Fibroblast of mammary gland (primary cell): ENCODE measurements around the gene RAP2B.

Experiments used
- DNase-seq: peaks from one replicate; pipeline ENCODE4 v3.0.0-alpha.2; 2010; ENCODE audit warnings: low read depth
- H3K4me3 ChIP-seq: 2 replicates; pipeline ENCODE4 v1.5.1; 2011; ENCODE audit warnings: low read depth, mild to moderate bottlenecking, low read length, moderate library complexity; ENCODE audit not compliant: control insufficient read depth
- TF ChIP-seq, protein P1 (sequence below): conservative IDR thresholded peaks from 2 replicates; pipeline ENCODE4 v1.5.1; 2011; ENCODE audit warnings: low read depth, low read length, inconsistent platforms; ENCODE audit not compliant: control insufficient read depth, insufficient read depth

Gene RAP2B

DNA sequence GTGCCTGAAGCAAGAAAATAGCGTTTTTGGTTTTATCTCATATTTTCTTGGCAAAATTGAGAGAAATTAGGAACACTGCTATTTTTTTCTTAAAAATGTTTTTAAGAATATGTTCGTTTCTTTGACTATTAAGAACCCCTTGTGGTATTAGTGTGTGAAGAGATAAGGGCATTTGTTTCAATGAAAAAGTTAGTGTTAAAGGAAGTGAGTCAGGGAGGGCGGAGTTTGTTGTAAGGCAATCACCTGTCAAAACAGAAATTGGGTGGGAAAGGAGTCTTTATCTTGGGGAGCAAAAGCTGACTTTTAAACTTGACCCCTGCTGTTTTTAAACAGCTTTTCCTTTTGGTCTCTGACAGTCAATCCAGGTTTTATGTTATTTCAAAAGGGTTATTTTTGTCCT, 4.2 kb downstream of the RAP2B start:
- DNase-seq: no peak
- no peak overlapping the region for H3K4me3 ChIP-seq
- TF ChIP-seq, protein P1, sequence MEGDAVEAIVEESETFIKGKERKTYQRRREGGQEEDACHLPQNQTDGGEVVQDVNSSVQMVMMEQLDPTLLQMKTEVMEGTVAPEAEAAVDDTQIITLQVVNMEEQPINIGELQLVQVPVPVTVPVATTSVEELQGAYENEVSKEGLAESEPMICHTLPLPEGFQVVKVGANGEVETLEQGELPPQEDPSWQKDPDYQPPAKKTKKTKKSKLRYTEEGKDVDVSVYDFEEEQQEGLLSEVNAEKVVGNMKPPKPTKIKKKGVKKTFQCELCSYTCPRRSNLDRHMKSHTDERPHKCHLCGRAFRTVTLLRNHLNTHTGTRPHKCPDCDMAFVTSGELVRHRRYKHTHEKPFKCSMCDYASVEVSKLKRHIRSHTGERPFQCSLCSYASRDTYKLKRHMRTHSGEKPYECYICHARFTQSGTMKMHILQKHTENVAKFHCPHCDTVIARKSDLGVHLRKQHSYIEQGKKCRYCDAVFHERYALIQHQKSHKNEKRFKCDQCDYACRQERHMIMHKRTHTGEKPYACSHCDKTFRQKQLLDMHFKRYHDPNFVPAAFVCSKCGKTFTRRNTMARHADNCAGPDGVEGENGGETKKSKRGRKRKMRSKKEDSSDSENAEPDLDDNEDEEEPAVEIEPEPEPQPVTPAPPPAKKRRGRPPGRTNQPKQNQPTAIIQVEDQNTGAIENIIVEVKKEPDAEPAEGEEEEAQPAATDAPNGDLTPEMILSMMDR: no peak

DNA sequence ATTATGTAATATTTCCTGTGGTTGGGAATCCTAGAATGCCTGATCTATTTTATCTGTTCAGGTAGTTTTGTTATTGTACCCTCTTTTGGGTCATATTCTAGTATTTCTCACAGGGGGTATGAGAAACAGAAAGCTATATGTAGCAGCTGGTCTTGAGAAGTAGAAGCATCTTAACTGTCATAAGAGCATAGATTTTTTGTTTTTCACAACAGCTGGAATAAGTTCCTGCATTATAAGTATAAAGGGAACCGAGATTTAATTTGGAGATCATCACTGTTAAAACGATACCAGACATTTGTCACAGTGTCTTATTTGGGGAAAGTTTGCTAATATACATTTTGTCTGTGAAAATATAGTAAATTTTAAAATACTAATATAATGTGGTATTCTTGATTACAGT, 4.8 kb downstream of the RAP2B start:
- H3K4me3 ChIP-seq: no peak overlapping the region
- TF ChIP-seq, protein P1: no peak
- no peak for DNase-seq

DNA sequence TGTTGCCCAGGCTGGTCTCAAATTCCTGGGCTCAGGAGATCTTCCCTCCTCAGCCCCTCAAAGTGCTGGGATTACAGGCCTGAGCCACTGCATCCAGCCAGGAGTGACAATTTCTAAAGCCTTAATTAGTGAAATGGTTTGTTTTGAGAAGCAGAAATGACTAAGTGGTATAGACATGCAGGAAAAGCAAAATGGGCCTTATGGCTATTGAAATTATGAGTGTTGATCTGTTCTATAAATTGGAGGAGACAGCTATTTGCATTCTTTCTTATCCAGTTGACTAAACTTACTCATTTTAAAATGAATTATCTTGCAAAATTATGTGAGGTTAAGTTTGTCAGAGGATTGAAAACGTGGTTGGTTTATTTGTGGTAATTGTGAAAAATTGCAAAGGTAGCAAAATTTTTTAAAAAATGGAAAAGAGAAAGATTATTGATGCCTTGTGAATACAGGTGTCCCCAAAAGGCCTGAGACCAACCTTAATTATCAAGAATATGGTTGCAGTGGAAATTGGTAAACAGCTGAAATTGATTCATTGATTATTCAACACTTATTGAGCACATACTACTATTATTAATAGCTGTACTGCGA, 7.9 kb downstream of the RAP2B start:
- TF ChIP-seq, protein P1: no peak
- DNase-seq: no peak
- H3K4me3 ChIP-seq: no peak overlapping the region

DNA sequence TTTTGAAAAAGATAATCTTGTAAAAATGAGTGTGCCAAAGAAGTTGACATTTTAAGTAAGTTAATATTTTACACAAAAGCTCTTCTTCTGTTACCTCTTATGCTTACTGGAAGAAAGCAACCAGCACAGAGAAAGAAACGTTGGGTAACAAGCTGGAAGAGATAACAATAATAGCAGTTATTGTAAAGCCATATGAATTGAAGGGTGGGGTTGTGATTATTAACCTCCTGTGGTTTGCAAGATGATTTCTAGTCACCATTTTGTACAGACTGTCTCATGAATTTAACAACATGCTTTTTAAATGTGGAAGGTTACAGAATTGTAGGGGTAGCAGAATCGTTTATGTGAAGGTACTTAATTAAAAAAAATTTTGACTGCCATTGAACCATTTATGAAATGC, 9.2 kb downstream of the RAP2B start:
- no peak overlapping the region for H3K4me3 ChIP-seq
- TF ChIP-seq, protein P1: no peak
- DNase-seq: no peak

DNA sequence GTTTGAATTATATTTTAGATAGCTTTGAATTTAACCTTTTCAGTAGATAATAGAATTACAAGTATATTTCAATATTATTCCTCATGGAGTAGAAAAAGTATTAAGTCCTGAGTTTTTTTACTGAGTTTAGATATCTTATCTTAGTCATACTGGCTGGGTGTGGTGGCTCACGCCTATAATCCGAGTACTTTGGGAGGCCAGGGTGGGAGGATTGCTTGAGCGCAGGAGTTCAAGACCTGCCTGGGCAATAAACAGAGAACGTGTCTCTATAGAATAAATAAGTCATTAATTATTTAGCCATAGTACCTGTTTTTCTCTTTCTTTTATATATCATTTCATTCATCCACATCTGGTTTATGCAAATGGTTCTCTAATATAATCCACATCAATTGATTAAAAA, 9.9 kb downstream of the RAP2B start:
- no peak overlapping the region for H3K4me3 ChIP-seq
- DNase-seq: no peak
- TF ChIP-seq, protein P1: no peak

DNA sequence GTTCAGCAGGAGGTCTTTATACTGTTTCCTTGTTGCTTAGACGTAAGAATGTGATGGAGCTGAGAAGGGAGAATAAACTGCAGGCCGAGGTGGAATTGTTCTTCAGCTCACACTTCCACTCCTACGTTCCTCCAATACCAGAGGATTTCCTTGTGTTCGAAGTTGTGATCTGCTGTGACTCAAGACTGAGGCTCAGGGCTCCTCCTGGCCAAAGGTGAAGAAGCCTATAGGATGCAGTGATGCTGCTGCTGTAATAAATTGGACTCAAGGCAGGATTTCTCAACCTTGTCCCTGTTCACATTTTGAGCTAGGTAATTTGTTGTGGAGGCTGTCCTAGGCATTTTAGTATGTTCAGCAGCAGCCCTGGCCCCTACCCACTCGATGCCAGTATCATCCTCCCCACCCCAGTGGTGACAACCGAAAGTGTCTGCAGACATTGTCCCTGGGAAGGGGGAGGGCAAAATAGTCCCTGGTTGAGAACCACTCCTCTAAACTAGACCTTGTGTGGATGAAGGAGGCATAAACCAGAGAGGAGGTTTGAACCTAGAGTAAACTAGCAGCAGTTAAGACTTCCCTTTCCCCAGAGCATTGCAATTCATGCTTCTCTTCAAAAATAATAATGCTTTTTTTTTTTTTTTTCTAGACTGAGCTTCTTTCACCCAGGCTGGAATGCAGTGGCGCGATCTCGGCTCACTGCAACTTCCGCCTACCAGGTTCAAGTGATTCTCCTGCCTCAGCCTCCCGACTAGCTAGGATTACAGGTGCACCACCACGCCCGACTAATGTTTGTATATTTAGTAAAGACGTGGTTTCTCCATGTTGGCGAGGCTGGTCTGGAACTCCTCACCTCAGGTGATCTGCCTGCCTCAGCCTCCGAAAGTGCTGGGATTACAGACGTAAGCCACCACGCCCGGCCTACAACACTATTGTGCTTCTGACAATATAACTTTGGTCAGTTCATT, 11.1 kb downstream of the RAP2B start:
- H3K4me3 ChIP-seq: no peak overlapping the region
- DNase-seq: no peak
- TF ChIP-seq, protein P1: no peak
